LNCaP clone FGC (cell line): ENCODE data around the gene ABHD15.

ENCODE experiments used
- DNase-seq: peaks from one replicate; pipeline ENCODE4 v3.0.0-alpha.2; 2011; ENCODE audit warnings: low read depth
- H3K4me3 ChIP-seq: 2 replicates; pipeline ENCODE4 v1.5.1; 2011; ENCODE audit warnings: mild to moderate bottlenecking, low read depth, low read length, control low read depth
- CTCF ChIP-seq: IDR thresholded peaks from 2 replicates; pipeline ENCODE4 v1.5.1; 2012; ENCODE audit warnings: mild to moderate bottlenecking; ENCODE audit not compliant: control insufficient read depth, insufficient read depth; ENCODE audit errors: extremely low read depth

The ABHD15 gene

GRCh38 chr17:29524692-29525091 lies 42.1 kb downstream of the ABHD15 start:
- H3K4me3 ChIP-seq = no peak overlapping the region
- no peak for TF ChIP-seq CTCF
- DNase-seq = no peak

GRCh38 chr17:29518359-29518758 lies 48.5 kb downstream of the ABHD15 start:
- TF ChIP-seq CTCF = no peak
- H3K4me3 ChIP-seq = no peak overlapping the region
- DNase-seq = no peak

GRCh38 chr17:29514792-29515191 lies 52.0 kb downstream of the ABHD15 start:
- H3K4me3 ChIP-seq = no peak overlapping the region
- no peak for DNase-seq
- TF ChIP-seq CTCF = no peak

GRCh38 chr17:29510953-29511352 lies 55.9 kb downstream of the ABHD15 start:
- no peak for DNase-seq
- no peak for TF ChIP-seq CTCF
- no peak overlapping the region for H3K4me3 ChIP-seq
